Urothelium cell line (cell line): ENCODE measurements around the gene PDIA6.

Experiments used
- DNase-seq: peaks from one replicate; pipeline ENCODE4 v3.0.0; 2011; ENCODE audit warnings: low spot score, mixed read lengths
- FAIRE-seq: peaks from 2 replicates; lab custom pipeline; 2011; peaks lifted over from hg19 to GRCh38; lab: Jason Lieb, UNC

Gene PDIA6

GRCh38 chr2:10812362-10813162 is at the start of gene PDIA6:
Gene PDIA6, minus strand, starts transcription at chr2:10812785. Its CDS starts 89 bp downstream, at chr2:10812696.
- FAIRE-seq (peak; percentile 78), DNase-seq (peak; percentile 100)

- no peak for DNase-seq
- no peak for FAIRE-seq
Measured at GRCh38 chr2:10862330-10862729, 49.7 kb upstream of the PDIA6 start.

GRCh38 chr2:10861765-10862164 is 49.2 kb upstream of the PDIA6 start:
- no peak for DNase-seq
- no peak for FAIRE-seq

- FAIRE-seq, result no peak
- DNase-seq, result no peak
Measured at GRCh38 chr2:10860814-10861325, 48.3 kb upstream of the PDIA6 start.

GRCh38 chr2:10860081-10860813 is 47.7 kb upstream of the PDIA6 start:
- no peak for DNase-seq
- no peak for FAIRE-seq

- DNase-seq (no peak), FAIRE-seq (no peak)
Measured at GRCh38 chr2:10859278-10859677, 46.7 kb upstream of the PDIA6 start.

GRCh38 chr2:10848541-10848940 is 36.0 kb upstream of the PDIA6 start:
- no peak for FAIRE-seq
- no peak for DNase-seq

- DNase-seq, result no peak
Measured at GRCh38 chr2:10847008-10847407, 34.4 kb upstream of the PDIA6 start.

GRCh38 chr2:10846110-10846861 is 33.7 kb upstream of the PDIA6 start:
- no peak for FAIRE-seq

More at GRCh38 chr2:10847008-10847407, 34.4 kb upstream of the PDIA6 start:
- no peak for FAIRE-seq

GRCh38 chr2:10845640-10846039 is 33.1 kb upstream of the PDIA6 start:
- FAIRE-seq (no peak), DNase-seq (no peak)

More at GRCh38 chr2:10846110-10846861, 33.7 kb upstream of the PDIA6 start:
- DNase-seq, result no peak

GRCh38 chr2:10844097-10844496 is 31.5 kb upstream of the PDIA6 start:
- DNase-seq, result peak; percentile 92
- FAIRE-seq, result peak; percentile 89

- no peak for FAIRE-seq
- DNase-seq, result no peak
Measured at GRCh38 chr2:10842506-10842905, 29.9 kb upstream of the PDIA6 start.

GRCh38 chr2:10841547-10842219 is 29.1 kb upstream of the PDIA6 start:
- no peak for DNase-seq
- no peak for FAIRE-seq

GRCh38 chr2:10839813-10840212 is 27.2 kb upstream of the PDIA6 start:
- no peak for FAIRE-seq
- peak; percentile 45 for DNase-seq

GRCh38 chr2:10838734-10839133 is 26.1 kb upstream of the PDIA6 start:
- no peak for DNase-seq
- FAIRE-seq, result no peak

GRCh38 chr2:10837298-10838266 is 25.0 kb upstream of the PDIA6 start:
- DNase-seq, result no peak
- FAIRE-seq, result no peak

GRCh38 chr2:10835052-10835970 is 22.7 kb upstream of the PDIA6 start:
- FAIRE-seq, result peak; percentile 90
- DNase-seq, result peak; percentile 89

- DNase-seq (no peak), FAIRE-seq (no peak)
Measured at GRCh38 chr2:10834068-10834655, 21.6 kb upstream of the PDIA6 start.
